AG09319 (cell line): Measurements from ENCODE around the gene ITIH2.
A peak's percentile ranks its signal among the peaks of the same experiment; 100 is the strongest.
"Not testable (repeated sequence)": the region's sequence is repeated elsewhere in the genome, so short reads cannot be mapped to it uniquely, and the experiment has no call there.

ENCODE experiments used
- DNase-seq: peaks from one replicate; pipeline ENCODE4 v3.0.0-alpha.2; 2010; ENCODE audit warnings: low read depth; ENCODE audit errors: extremely low read depth
- TF ChIP-seq, protein P1 (sequence below): IDR thresholded peaks from 2 replicates; pipeline ENCODE4 v1.5.1; 2011; ENCODE audit warnings: low read depth, mild to moderate bottlenecking, inconsistent platforms, low read length, moderate library complexity

ITIH2 gene

GRCh38 chr10:7744307-7744706, 41.2 kb downstream of the ITIH2 start:
- TF ChIP-seq, protein P1, sequence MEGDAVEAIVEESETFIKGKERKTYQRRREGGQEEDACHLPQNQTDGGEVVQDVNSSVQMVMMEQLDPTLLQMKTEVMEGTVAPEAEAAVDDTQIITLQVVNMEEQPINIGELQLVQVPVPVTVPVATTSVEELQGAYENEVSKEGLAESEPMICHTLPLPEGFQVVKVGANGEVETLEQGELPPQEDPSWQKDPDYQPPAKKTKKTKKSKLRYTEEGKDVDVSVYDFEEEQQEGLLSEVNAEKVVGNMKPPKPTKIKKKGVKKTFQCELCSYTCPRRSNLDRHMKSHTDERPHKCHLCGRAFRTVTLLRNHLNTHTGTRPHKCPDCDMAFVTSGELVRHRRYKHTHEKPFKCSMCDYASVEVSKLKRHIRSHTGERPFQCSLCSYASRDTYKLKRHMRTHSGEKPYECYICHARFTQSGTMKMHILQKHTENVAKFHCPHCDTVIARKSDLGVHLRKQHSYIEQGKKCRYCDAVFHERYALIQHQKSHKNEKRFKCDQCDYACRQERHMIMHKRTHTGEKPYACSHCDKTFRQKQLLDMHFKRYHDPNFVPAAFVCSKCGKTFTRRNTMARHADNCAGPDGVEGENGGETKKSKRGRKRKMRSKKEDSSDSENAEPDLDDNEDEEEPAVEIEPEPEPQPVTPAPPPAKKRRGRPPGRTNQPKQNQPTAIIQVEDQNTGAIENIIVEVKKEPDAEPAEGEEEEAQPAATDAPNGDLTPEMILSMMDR = no peak
- DNase-seq = no peak

DNA sequence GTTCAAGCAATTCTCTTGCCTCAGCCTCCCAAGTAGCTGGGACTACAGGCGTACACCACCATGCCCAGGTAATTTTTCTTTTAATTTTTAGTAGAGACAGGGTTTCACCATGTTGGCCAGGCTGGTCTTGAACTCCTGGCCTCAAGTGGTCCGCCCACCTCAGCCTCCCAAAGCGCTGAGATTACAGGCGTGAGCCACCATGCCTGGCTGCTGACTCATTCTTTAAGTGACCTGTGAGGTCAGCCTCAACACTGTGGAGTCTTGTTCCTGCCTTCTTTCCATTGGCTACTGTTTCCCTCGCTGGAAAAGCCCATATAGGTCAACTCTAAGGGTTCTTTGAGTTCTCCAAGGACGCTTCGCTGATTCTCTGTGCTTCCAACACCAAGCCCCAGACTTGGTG, 45.5 kb downstream of the ITIH2 start:
- not testable (repeated sequence) for DNase-seq

DNA sequence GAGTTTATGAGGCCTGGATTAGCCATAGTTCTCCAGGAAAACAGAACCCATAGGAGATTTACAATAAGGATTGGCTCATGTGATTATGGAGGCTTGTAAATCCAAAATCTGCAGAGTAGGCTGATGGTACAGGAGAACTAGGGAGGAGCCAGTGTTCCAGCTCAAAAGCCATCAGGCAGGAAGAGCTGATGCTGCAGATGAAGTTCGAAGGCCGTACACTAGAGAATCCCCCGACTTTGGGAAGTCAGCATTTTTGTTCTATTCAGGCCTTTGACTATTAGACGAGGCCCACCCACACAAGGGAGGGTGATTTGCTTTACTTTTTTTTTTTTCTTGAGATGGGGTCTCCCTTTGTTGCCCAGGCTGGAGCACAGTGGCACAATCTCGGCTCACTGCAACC, 47.1 kb downstream of the ITIH2 start:
- TF ChIP-seq, protein P1 = no peak
- no peak for DNase-seq

- no peak for DNase-seq
- TF ChIP-seq, protein P1 = no peak
These were observed 49.1 kb downstream of the ITIH2 start for GRCh38 chr10:7752251-7752650.

- TF ChIP-seq, protein P1 = no peak
- DNase-seq = no peak
These were observed 52.0 kb downstream of the ITIH2 start for GRCh38 chr10:7755103-7755502.

- DNase-seq = no peak
- TF ChIP-seq, protein P1 = peak; percentile 46
These were observed 53.4 kb downstream of the ITIH2 start for GRCh38 chr10:7756360-7756992.

DNA sequence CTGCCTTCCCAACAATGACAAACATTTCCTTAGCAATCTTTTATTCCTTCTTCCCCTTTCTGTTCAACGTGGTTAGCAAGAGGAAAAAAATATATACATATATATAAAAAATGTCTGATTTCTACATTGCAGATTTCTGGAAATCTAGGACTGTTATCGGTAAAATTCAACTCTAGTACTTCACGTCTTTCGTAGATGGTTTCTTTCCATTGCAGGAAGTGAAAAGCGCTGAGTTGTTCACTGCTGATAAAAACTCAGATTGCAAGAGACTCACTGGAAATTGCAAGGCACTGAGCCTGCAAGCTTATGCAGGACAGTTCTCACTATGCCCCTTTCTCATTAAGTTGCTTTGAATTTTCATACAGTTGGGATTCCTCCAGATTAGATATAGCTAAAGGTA, 60.8 kb downstream of the ITIH2 start:
- TF ChIP-seq, protein P1 = no peak
- DNase-seq = no peak

- TF ChIP-seq, protein P1 = no peak
- DNase-seq = no peak
These were observed 63.1 kb downstream of the ITIH2 start for GRCh38 chr10:7766241-7766640.
